NCI-H1436 (cell line): ENCODE results near the gene FBXL2.
A peak's percentile ranks its signal among the peaks of the same experiment; 100 is the strongest.

Experiments
- DNase-seq: peaks from one replicate; lab custom pipeline; 2025; lab: John Stamatoyannopoulos, UW

Gene FBXL2, protein sequence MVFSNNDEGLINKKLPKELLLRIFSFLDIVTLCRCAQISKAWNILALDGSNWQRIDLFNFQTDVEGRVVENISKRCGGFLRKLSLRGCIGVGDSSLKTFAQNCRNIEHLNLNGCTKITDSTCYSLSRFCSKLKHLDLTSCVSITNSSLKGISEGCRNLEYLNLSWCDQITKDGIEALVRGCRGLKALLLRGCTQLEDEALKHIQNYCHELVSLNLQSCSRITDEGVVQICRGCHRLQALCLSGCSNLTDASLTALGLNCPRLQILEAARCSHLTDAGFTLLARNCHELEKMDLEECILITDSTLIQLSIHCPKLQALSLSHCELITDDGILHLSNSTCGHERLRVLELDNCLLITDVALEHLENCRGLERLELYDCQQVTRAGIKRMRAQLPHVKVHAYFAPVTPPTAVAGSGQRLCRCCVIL

DNA sequence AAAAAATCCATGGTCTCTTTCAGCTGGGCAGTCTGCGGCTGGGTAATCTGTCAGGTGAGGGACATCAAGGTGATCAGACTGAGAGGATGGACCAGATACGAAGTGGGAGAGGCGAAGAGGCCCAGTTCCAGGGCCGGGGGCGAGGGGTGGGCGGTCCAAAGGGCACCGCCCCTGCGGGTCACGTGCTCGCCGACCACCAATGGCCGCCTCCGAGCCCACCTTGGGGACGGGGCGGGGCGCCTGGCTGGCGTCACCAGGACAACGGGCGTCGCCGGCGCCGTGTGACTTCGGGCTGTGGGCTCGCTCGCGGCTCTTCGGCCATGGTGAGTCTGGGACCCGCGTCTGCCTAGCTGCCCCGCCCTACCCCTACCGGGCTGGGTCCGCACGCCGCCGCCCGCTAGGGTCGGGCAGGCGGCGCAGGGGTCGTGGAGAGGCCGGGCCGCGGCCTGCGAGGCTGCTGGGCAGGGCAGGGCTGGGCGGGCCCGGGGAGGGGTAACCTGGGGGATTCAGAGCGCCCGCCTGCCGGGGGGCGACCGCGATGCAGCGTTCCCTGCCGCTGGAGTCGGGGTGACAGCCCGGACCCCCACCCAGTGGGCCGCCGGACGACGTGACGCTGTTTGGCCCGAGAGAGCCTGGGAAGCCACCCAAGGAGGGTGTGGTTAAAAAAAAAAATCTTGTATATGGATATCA is at the start of gene FBXL2:
Gene FBXL2 (plus strand): TSS at position 250 of the 690 bp plus-strand sequence. CDS start 71 bp downstream, at position 321.
- DNase-seq: peak; percentile 63

DNA sequence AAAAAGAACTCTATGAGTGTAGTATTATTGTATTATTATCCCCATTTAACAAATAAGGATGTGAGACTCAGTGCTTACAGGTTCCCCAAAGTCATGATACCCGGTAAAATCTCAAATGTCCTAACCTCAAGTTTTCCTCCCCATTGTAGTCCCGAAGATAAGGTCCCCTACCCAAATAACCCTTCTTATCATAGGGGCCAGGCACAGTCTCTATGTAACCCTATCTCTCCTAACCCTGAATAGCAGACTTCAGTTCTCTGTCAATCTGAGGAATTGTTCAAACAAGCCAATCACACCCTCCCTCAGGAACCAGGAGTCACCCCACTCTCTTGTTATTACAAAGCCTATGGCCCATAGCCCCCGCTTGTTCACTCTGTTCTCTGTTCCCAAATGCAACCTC is 48.2 kb upstream of the FBXL2 start:
- no peak for DNase-seq

DNA sequence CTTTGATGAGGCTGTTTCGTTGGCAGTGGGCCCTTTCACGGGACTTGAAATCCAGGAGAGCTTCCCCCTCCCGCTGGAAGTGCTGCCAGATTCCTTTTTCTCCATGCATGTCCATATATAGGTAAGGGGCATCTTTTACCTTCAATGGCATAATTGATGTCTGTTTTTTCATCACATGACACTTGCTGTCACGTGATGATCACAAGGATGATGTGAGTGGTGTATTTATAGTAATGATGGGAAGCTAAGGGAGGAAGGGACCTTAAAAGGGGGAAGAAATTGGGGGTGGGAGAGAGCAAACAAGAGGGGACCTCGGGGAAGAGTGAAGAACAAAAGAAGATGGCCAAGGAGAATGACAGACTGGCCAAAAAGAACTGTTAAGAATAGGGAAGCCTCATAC is 47.3 kb upstream of the FBXL2 start:
- DNase-seq: no peak

DNA sequence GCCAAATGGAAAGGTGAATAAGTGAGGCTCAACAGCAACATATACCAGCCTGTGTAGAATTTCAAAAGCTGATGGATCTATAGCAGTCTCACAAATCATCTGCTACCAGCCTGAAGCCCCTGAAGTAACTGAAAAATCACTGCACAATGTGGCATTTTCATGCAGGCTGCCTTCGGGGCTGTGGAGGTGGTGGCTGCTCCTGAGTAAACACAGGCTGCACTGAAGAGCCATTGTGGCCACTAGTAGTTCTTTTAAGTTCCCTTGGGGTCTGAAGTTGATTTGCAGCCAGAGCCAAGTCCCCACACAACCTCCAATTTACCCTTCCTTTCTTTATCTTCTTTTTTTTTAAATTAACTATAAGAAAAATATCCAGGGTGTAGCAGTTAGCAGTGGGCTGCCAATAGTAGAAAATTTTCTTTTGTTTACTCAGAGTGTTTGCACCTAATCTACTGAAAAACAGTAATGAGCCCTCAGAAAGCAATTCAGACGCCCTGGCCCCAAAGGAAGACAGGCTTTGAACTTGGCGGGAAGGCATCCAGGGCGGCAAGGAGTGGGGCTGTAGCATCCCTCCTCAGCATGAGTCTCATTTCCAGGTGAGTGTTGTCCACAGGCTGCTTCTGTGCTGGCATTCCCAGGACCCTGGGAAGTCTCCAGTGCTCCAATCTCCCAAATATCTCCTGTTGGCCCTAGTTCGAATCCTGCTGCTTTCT is 45.3 kb upstream of the FBXL2 start:
- no peak for DNase-seq

DNA sequence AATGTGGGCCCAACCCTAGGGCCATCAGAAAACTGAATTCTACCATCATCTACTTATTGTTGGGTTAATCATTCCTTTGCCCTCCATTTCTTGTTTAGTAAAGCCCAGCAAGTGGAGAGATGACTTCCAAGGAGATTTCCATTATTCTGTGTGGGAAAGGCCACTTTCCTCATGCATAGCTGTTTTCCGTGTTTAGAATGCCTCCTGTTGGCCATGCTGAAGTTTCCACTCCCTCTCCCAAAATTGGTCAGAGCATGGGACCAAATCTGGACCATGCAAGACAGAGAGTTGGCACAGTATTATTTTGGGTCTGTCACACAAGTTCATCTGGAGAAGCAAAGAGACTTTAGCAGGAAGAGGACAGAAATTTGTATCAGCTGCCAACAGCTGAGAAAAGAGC is 43.4 kb upstream of the FBXL2 start:
- DNase-seq: no peak

DNA sequence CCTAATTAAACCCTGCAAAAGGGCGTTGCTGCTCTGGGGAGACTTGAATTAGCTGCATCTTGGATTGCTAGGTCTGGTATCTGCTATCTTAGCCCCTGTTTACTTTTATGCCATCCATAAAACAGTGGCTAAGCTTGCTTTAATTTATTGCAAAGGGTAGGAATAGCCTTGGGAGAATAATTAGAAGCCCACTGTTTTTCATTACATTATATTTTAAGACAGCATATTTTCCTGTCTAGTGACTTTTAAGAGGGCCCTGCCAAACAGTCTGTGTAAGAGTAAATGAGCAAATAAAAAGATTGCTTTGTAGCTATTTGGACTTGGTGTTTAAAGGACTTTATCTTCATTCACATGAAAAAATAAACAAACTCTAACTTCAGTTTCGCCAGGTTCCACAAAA is 41.2 kb upstream of the FBXL2 start:
- DNase-seq: no peak

- no peak for DNase-seq
Measured at GRCh38 chr3:33237439-33237838, 39.8 kb upstream of the FBXL2 start.

DNA sequence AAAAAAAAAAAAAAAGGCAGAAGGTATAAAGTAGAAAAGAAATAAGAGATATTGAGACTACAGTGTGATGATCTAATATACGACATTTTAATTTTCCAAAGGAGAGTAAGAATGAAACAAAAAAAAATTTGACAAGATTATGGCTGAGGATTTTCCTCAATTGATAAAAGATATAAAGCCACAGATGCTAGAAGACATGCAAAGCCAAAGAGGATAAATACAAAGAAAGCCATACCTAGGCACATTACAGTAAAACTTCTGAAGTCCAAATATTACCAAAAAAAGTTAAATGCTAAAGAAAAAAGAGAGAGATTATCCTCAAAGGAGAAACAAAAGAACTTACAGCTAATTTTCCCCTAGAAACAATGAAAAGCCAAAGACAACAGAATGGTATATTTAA is 38.3 kb upstream of the FBXL2 start:
- no peak for DNase-seq

- DNase-seq: no peak
Measured at GRCh38 chr3:33240261-33240660, 37.0 kb upstream of the FBXL2 start.

DNA sequence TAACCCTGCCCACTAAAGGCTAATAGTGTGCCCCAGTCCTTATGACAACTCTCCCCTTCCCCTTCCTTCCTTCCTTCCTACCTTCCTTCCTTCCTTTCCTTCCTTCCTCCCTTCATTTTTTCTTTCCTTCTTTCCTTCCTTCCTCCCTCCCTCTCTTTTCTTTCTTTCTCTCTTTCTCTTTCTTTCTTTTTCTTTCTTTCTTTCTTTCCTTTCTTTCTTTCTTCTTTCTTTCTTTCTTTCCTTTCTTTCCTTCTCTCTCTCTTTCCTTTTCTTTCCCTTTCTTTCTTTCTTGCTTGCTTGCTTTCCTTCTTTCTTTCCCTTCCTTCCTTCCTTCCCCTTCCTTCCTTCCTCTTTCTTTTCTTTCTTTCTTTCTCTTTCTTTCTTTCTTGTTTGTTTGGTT is 30.5 kb upstream of the FBXL2 start:
- no peak for DNase-seq

- DNase-seq: no peak
Measured at GRCh38 chr3:33250712-33251111, 26.5 kb upstream of the FBXL2 start.

GRCh38 chr3:33256249-33256648 is 21.0 kb upstream of the FBXL2 start:
- DNase-seq: no peak

DNA sequence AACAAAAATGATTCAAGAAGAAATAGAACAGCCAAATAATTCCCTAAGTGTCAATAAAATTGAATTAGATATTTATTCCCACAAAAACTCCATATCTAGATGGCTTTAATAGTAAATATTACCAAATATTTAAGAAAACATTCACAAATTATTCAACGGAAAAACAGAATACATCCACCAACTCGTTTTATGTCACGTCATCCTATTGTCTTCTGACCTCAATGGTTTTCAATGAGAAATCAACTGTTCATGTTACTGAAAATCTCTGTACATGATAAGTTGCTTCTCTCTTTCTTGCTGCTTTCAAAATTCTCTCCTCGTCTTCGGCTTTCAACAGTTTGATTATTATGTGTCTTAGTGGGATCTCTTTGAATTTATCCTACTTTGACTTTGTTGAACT is 17.1 kb upstream of the FBXL2 start:
- no peak for DNase-seq

DNA sequence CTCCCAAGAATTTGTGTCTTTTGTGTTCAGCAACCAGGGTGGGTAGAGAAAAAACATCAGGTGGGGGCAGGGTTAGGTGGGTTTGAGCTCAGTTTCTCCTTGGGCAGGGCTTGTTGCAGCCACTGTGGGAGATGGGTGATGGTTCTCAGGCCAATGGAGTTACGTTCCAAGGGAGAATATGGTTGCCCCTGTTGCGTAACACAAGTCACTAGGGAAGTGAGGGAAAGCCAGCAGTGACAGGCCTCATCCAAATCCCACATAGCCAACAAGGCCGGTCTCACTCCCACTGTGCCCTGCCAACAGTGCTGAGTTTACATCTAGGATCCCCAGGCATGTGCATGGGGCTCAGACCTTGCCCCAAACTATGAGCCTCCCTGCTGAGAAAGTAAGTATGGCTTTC is 7.9 kb upstream of the FBXL2 start:
- no peak for DNase-seq

- DNase-seq: no peak
Measured at GRCh38 chr3:33271324-33271723, 5.9 kb upstream of the FBXL2 start.

GRCh38 chr3:33273628-33274027 is 3.6 kb upstream of the FBXL2 start:
- no peak for DNase-seq

DNA sequence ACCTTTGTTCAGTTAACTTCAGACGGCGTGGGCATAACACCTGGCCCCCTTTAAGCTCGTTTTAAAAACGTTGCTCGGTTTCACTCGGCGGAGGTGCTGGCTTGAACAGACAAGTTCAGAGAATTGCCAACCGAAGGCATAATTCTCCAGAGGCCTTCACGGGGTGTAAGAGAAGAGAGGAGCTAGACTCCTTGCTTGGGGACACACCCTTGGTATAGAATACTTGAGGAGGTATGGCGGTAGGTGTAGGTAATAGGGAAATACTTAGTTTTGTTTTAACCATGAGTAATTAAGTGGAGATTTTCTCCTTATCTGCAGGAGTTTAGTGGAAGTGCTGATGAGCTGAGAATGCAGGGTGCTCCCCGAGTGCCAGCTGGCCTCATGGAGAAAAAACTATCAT is 921 bp downstream of the FBXL2 start:
- DNase-seq: no peak

- no peak for DNase-seq
Measured at GRCh38 chr3:33287672-33288282, 10.5 kb downstream of the FBXL2 start.

- DNase-seq: no peak
Measured at GRCh38 chr3:33299395-33300081, 22.3 kb downstream of the FBXL2 start.

DNA sequence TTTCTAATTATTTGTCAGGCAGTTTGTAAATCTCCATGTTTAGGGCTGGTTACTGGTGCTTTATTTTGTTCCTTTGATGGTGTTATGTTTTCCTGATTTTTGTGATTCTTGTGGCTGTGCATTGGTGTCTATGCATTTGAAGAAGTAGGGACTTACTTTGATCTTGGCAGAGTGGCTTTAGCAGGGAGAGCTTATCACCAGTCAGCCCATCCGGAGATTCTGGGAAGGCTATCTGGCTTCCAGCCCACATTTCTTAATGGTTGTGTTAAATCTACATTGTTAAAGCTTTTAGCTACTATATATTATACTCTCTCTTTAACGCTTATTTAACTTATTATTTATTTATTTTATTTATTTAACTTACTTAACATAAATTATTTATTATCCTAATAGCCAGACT is 35.1 kb downstream of the FBXL2 start:
- no peak for DNase-seq

- DNase-seq: no peak
Measured at GRCh38 chr3:33313331-33313730, 36.1 kb downstream of the FBXL2 start.

DNA sequence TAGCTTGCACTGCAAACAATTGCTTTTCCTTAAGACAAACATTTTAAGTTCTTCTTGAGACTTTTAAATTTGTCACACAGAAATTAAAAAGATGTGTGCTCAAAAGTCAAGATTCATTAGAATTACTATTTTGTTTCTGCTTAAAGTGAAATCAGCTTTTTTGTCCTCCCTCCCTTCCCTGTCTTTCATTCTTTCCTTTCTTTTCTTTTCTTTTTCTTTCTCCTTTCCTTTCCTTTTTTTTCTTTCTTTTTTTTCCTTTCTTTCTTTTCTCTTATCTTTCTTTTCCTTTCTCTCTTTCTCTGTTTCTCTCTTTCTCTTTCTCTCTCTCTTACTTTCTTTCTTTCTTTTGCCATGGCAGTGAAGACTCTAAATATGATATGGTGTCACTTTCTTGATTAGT is 37.8 kb downstream of the FBXL2 start:
- DNase-seq: no peak
